Measurements from ENCODE around the gene CACNA1C.

- TF ChIP-seq, protein P1, sequence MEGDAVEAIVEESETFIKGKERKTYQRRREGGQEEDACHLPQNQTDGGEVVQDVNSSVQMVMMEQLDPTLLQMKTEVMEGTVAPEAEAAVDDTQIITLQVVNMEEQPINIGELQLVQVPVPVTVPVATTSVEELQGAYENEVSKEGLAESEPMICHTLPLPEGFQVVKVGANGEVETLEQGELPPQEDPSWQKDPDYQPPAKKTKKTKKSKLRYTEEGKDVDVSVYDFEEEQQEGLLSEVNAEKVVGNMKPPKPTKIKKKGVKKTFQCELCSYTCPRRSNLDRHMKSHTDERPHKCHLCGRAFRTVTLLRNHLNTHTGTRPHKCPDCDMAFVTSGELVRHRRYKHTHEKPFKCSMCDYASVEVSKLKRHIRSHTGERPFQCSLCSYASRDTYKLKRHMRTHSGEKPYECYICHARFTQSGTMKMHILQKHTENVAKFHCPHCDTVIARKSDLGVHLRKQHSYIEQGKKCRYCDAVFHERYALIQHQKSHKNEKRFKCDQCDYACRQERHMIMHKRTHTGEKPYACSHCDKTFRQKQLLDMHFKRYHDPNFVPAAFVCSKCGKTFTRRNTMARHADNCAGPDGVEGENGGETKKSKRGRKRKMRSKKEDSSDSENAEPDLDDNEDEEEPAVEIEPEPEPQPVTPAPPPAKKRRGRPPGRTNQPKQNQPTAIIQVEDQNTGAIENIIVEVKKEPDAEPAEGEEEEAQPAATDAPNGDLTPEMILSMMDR (conservative IDR thresholded peaks at IDR 0.05; ENCODE audit: low read length) = no peak
- TF ChIP-seq EZH2phosphoT487 (IDR thresholded peaks at IDR 0.05; ENCODE audit: borderline replicate concordance, low read depth, low read length) = no peak
Measured at GRCh38 chr12:2366711-2367110, 313.9 kb downstream of the CACNA1C start.
